HCT116 (cell line): ENCODE measurements around the gene PDK2. TPM values are rescaled to one million over a fixed set of nuclear protein-coding genes. Genes with fewer than 3 reads are reported as not detected.

Experiments
- ATF3 ChIP-seq: IDR thresholded peaks from 2 replicates; pipeline ENCODE4 v1.6.1; 2012
- RAD21 ChIP-seq: IDR thresholded peaks from 2 replicates; pipeline ENCODE4 v1.6.1; 2012; ENCODE audit warnings: low read depth, mild to moderate bottlenecking
- REST ChIP-seq: IDR thresholded peaks from 2 replicates; pipeline ENCODE4 v1.6.1; 2012; ENCODE audit warnings: low read depth
- SIN3A ChIP-seq: IDR thresholded peaks from 2 replicates; pipeline ENCODE4 v1.6.1; 2012; ENCODE audit warnings: low read depth
- SRF ChIP-seq: IDR thresholded peaks from 2 replicates; pipeline ENCODE4 v1.6.1; 2012; ENCODE audit warnings: low read depth
- ZBTB33 ChIP-seq: IDR thresholded peaks from 2 replicates; pipeline ENCODE4 v1.6.1; 2011; ENCODE audit warnings: mild to moderate bottlenecking, low read length, moderate library complexity; ENCODE audit not compliant: insufficient replicate concordance; ENCODE audit errors: extremely low read depth
- total RNA-seq: library from RNA; stranded (reverse); gene quantifications from one replicate; pipeline ENCODE4 v1.2.1, GENCODE V29; 2021; ENCODE audit not compliant: unreplicated experiment

The PDK2 gene
- total RNA-seq, 1 experiment from 2014 or later, result 39.1 TPM

GRCh38 chr17:50052241-50052796, 42.8 kb upstream of the PDK2 start (continued):
- no peak for TF ChIP-seq REST
- TF ChIP-seq ZBTB33, result no peak
- no peak for TF ChIP-seq ATF3
- no peak for TF ChIP-seq SIN3A
- TF ChIP-seq RAD21, result no peak
- no peak for TF ChIP-seq SRF
